Measurements from ENCODE around the gene CLIC4.
A peak's percentile ranks its signal among the peaks of the same experiment; 100 is the strongest.
"Not testable (repeated sequence)": the region's sequence is repeated elsewhere in the genome, so short reads cannot be mapped to it uniquely, and the experiment has no call there.

The CLIC4 gene

DNA sequence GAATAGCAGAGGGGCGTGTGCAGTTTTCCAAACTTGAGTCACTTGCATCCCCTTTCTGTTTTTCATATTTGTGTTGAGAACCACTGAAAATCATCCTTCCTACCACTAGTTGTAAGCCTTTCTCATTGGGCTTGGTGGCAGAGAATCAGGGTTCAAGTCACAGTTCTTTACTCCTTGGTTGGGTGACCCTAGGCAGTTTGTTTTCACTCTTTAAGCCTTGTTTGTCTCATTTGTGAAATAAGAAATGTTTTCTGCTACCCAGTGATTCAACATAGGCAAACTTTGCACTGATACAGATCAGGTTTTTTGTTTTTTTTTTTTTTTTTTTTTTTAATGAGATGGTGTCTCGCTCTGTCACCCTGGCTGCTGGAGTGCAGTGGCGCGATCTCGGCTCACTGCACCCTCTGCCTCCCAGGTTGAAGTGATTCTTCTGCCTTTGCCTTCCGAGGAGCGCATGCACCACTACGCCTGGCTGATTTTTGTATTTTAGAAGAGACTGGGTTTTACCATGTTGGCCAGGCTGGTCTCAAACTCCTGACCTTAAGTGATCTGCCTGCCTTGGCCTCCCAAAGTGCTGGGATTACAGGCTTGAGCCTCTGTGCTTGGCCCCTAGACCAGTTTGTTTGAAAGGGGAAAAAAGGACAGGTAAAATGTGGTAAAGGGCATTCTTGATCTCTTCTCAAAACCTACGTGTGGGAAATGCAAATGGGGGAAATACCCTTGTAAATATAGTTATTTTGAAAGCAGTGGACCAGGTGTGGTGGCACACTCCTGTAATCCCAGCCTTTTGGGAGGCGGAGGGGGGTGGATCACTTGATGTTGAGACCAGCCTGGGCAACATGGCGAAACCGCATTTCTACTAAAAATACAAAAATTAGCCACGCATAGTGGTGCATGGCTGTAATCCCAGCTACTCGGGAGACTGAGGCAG is 3.2 kb downstream of the CLIC4 start:
- peak in 1 of 5 experiments; percentile 13 for DNase-seq

GRCh38 chr1:24749252-24749651 is 4.0 kb downstream of the CLIC4 start:
- no peak for DNase-seq

- no peak for DNase-seq
Observed at GRCh38 chr1:24749886-24750285, 4.6 kb downstream of the CLIC4 start.

- DNase-seq: no peak
Observed at GRCh38 chr1:24751833-24752232, 6.6 kb downstream of the CLIC4 start.

DNA sequence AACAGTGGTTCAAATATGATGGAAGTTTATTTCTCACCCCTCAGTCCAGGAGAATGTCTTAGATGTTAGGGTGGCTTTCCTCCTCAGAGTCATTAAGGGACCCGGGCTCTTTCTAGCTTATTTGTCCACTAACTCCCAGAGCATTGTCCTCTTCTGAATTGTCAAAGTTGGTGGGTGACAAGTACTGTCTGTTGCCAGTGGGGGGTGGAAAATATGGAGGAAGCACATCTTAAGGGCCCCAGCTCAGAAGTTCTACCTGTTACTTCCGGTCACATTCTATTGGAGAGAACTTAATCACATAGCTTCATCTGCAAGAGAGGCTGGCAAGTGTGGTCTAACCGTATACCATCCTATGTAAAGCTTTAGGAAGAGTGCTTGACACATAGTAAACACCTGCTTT is 7.1 kb downstream of the CLIC4 start:
- no peak for DNase-seq

DNA sequence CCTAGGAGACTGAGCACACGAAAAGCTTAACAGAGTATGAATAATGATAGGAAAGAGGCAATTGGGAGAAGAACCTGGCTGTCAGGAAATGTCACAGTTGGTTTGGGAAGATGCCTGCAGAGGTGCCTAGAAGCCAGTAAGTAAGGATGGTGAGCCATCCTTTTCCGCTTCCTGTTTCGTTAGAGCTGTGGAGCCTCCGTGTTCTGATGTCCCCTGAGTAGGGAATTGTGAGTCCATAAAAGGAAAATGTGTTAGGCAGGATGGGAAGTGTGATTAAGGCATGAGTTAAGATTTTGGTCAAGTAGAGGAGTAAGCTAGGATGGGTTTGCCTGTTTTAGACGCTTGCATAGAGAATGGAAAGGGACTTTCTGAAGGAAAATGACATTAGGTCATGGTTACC is 9.0 kb downstream of the CLIC4 start:
- DNase-seq: no peak

DNA sequence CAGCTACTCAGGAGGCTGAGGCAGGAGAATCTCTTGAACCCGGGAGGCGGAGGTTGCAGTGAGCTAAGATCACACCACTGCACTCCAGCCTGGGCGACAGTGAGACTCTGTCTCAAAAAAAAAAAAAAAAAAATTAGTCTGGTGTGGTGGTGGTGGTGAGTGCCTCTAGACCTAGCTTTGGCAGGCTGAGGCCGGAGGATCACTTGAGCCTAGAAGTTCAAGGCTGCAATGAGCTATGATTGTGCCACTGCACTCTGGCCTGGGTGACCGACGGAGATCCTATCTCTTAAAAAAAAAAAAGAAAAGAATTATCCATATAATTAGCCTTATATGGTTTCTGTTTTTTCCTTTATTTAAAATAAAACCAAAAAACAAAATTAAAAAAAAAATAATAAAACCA is 10.1 kb downstream of the CLIC4 start:
- not testable (repeated sequence) for DNase-seq

DNA sequence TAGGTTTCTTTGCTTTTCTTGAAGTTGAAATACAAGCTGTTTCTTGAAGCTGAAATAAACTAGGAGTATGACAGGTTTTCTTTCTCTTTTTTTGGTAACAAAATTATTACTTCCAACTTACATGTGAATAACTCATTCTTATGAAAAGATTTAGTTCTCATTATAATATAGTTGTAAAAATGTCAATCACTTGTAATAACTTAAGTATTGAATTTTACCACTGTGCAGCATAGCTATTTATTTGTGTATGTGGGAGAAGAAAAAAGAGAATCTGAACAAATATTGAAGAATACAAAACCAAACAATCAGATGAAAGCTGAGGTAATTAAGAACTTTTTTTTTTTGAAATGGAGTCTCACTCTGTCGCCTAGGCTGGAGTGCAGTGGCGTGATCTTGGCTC is 11.1 kb downstream of the CLIC4 start:
- no peak for DNase-seq

DNA sequence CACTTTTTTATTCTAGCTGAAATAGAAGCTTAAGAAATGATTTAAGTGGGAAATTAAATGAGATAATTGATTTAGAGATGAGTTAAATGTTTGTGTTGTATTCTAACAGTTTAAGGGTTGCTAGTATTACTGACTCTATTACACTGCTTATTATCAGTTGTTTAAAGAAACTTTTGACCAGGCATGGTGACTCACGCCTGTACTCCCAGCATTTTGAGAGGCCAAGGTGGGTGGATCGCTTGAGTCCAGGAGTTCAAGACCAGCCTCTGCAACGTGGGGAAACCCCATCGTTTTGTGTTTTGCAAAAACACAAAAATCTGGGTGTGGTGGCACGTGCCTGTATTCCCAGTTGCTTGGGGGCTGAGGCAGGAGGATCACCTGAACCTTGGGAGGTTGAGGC is 14.2 kb downstream of the CLIC4 start:
- no peak for DNase-seq

- no peak for DNase-seq
Observed at GRCh38 chr1:24761582-24761981, 16.3 kb downstream of the CLIC4 start.

GRCh38 chr1:24762133-24762676 is 17.0 kb downstream of the CLIC4 start:
- no peak for DNase-seq

DNA sequence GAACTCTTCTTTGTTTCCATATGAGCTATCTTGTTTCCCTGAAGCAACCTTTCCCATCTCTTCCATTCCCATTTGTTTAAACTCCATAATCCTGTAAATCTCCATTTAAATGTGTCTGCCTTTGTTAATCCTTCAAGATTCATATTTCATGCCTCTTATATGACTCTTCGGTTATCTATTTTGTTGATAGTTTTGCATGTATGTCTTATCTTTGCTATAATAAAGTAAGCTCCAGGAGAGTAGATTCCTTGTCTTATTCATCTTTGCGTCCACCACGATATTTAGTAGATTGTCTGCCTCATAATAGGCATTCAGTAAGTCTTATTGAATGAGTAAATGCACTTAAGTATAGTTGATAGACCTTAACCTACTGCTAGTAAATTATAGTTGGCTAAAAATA is 18.4 kb downstream of the CLIC4 start:
- no peak for DNase-seq

- DNase-seq: no peak
Observed at GRCh38 chr1:24764439-24764838, 19.2 kb downstream of the CLIC4 start.

DNA sequence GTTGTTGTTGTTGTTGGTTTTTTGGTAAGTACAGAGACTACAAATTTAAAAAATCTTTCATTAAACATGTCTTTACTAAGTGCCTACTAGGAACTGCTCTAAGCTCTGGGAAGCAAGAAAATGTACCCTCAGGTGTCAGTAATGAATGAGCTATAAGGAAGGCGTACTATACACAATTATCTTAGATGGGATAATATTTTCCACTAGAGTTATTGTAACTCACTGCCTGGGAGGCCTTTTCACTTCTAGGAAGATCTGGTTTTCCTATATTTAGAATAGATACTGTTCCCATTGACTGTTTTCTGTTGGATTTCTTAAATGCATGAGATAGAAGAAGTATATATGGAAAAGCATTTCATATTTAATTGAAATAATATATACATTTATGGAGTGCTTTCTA is 19.6 kb downstream of the CLIC4 start:
- no peak for DNase-seq

DNA sequence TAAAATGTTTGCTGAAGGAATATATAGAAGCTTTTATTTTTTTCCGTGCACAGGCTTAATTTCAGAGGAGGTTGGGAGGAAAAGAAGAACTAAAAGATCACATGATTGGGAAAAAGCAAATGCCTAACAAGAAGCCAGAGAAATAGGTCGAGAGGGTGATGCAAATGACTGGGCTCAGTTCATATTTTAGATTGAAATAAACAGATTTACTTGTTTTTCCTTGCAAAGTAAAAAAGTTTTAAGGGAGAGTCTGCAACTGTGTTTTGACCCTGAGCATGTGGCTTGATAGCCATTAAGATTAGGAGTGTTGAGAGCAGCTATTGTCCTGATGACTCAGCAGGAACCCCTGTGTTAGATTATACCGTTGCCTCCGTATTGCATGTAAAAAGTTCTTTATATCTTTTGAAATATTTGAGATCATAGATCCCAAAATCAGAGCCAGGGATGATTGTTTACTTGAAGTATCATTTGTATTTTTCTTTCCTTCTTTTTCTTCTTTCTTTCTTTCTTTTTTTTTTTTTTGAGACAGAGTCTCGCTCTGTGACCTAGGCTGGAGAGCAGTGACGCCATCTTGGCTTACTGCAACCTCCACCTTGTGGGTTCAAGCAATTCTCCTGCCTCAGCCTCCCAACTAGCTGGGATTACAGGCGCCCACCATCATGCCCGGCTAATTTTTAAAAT is 20.2 kb downstream of the CLIC4 start:
- no peak for DNase-seq

GRCh38 chr1:24767351-24767750 is 22.1 kb downstream of the CLIC4 start:
- no peak for DNase-seq

DNA sequence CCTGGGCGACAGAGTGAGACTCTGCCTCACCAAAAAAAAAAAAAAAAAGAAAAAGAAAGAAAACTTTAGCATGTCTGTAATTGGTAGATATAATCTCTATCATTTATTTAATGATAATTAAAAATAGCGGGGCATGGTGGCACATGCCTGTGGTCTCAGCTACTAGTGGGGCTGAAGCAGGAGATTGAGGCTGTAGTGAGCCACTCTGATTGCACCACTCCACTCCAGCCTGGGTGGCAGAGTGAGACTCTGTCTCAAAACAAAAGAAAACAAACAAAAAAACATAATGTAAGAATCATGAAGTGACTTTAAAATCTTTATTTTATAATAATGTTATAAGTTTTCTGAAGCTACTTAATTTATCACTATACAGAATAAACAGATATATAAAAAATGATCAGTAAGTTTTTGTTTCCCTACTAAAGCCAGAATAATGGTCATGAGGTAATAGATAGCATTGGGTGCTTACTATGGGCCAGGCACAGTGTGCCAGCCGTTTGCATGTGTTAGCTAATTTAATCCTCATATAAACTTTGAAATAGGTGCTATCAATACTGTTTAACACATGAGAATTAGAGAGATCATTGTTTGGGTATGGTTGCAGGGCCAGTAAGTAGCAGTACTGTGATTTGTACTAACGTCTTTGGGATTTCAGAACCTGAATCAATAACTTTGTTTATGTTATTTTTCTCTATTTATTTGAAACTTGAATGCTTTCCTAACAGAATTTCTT is 23.8 kb downstream of the CLIC4 start:
- no peak for DNase-seq

GRCh38 chr1:24769656-24770651 is 24.7 kb downstream of the CLIC4 start:
- no peak for DNase-seq

GRCh38 chr1:24770881-24771280 is 25.6 kb downstream of the CLIC4 start:
- DNase-seq: no peak

- DNase-seq: no peak
Observed at GRCh38 chr1:24771574-24771973, 26.3 kb downstream of the CLIC4 start.

DNA sequence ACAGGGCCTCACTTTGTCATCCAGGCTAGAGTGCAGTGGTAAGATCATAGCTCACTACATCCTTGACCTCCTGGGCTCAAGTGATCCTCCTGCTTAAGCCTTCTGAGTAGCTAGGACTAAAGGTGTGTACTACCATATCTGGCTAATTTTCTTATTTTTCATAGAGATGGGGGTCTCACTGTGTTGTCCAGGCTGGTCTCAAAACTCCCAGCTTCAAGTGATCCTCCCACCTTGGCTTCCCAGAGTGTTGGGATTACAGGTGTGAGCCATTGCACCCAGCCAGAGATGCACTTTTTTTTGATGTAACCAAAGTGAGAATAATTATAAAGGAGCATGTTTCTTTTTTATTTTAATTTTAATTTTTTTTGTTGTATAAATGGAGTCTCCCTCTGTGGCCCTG is 28.4 kb downstream of the CLIC4 start:
- no peak for DNase-seq

DNA sequence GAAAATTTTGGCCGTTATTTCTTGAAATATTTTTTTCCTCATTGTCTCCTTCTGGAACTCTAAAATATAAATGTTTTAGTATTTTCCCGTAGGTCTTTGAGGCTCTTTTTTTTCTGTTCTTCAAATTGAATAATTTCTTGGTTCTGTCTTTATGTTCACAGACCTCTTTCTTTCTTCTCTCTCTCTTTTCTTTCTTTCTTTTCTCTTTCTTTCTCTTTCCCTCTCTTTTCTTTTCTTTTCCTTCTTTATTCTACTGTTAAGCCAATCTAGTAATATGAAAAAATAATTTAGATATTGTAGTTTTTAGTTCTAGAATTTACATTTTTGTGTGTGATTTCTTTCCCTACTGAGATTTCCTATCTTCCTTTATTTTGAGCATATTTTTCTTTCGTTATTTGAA is 30.1 kb downstream of the CLIC4 start:
- no peak for DNase-seq

All from T-helper 2 cell (primary cell).